MCF 10A (cell line): ENCODE measurements around the gene PUS7. TPM values are rescaled to one million over a fixed set of nuclear protein-coding genes. Genes with fewer than 3 reads are reported as not detected.

ENCODE experiments used
- BruUV-seq: library from RNA; stranded (reverse); fragments of 400-500 nt; replicated peaks from 2 replicates; lab custom pipeline; 2021; lab: Mats Ljungman, UMichigan
- CTCF ChIA-PET: fragments of 300-600 bp; sonication (Branson Sonifier 250); formaldehyde crosslinking; extraction: SDS; loops from one replicate; lab custom pipeline; 2021; ENCODE audit warnings: antibody characterized with exemption, inconsistent platforms; lab: Yijun Ruan, JAX
- POLR2A ChIA-PET: fragments of 300-600, 350-650 bp; sonication (Branson Sonifier 250); formaldehyde crosslinking; extraction: SDS; loops from one replicate; lab custom pipeline; 2020; ENCODE audit warnings: antibody characterized with exemption, inconsistent platforms; lab: Yijun Ruan, JAX
- DNase-seq: peaks from one replicate; pipeline ENCODE4 v3.0.0-alpha.2; 2018; ENCODE audit not compliant: unreplicated experiment
- H3K27ac Mint-ChIP-seq: one replicate; pipeline ENCODE4 v1.8.0; 2022; ENCODE audit warnings: mild to moderate bottlenecking, low read depth, mixed read lengths; ENCODE audit not compliant: unreplicated experiment
- H3K27me3 Mint-ChIP-seq: one replicate; pipeline ENCODE4 v1.8.0; 2022; ENCODE audit warnings: mixed read lengths; ENCODE audit not compliant: insufficient read depth, unreplicated experiment
- H3K36me3 Mint-ChIP-seq: one replicate; pipeline ENCODE4 v1.8.0; 2022; ENCODE audit warnings: mild to moderate bottlenecking, moderate library complexity, mixed read lengths; ENCODE audit not compliant: insufficient read depth, unreplicated experiment
- H3K4me1 Mint-ChIP-seq: one replicate; pipeline ENCODE4 v1.8.0; 2022; ENCODE audit warnings: mixed read lengths; ENCODE audit not compliant: insufficient read depth, unreplicated experiment
- H3K4me3 Mint-ChIP-seq: one replicate; pipeline ENCODE4 v1.8.0; 2022; ENCODE audit warnings: mild to moderate bottlenecking, moderate library complexity, mixed read lengths; ENCODE audit not compliant: unreplicated experiment
- H3K9me3 Mint-ChIP-seq: one replicate; pipeline ENCODE4 v1.8.0; 2022; ENCODE audit warnings: mixed read lengths; ENCODE audit not compliant: unreplicated experiment
- intact Hi-C: fragments of 100-400 bp; cut with micrococcal nuclease; formaldehyde crosslinking; loops from 2 replicates; pipeline ENCODE4 v1.14.1; 2022
- total RNA-seq: library from RNA; stranded (reverse); gene quantifications from 2 replicates; pipeline ENCODE4 v1.2.3, GENCODE V29; 2022
- TF ChIP-seq, protein P1 (sequence below): fragments of 200-600 bp; IDR thresholded peaks from one replicate; pipeline ENCODE4 v1.8.0; 2022; ENCODE audit warnings: antibody characterized with exemption, mild to moderate bottlenecking; ENCODE audit not compliant: unreplicated experiment

PUS7 gene
- total RNA-seq, 1 experiment from 2014 or later: 29.7 TPM

DNA sequence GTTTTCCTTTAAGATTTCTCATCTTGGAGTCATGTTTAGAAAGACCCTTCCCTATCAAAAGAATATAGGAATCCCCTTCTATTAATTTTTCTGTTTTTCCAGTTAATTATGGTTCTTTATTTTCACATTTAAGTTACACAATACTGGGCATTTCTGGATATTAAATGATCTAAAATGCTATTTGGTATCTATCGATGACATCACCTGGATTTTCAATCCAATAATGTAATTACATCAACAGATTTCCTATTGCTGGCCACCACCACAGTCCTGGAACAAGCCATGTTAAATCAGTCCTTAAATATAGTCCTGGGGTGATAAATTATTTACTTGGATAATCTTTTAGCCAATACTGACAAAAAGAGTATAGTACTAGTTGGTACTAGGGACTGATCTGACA, 48.0 kb downstream of the PUS7 start:
- ChIA-PET CTCF (no interaction called here), POLR2A (interaction anchor here (0.6 to 0.7 kb wide), 2 partner anchors 18 to 91 kb away, joined by 3 to 4 read pairs; no protein-coding TSS in a partner anchor)
- TF ChIP-seq, protein P1, sequence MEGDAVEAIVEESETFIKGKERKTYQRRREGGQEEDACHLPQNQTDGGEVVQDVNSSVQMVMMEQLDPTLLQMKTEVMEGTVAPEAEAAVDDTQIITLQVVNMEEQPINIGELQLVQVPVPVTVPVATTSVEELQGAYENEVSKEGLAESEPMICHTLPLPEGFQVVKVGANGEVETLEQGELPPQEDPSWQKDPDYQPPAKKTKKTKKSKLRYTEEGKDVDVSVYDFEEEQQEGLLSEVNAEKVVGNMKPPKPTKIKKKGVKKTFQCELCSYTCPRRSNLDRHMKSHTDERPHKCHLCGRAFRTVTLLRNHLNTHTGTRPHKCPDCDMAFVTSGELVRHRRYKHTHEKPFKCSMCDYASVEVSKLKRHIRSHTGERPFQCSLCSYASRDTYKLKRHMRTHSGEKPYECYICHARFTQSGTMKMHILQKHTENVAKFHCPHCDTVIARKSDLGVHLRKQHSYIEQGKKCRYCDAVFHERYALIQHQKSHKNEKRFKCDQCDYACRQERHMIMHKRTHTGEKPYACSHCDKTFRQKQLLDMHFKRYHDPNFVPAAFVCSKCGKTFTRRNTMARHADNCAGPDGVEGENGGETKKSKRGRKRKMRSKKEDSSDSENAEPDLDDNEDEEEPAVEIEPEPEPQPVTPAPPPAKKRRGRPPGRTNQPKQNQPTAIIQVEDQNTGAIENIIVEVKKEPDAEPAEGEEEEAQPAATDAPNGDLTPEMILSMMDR: no peak
- no peak overlapping the region for H3K27ac Mint-ChIP-seq
- no peaks in the 10 kb centered on the region for H3K4me1 Mint-ChIP-seq
- no peaks in the 10 kb centered on the region for H3K9me3 Mint-ChIP-seq
- BruUV-seq: no TSS peak
- no peak for DNase-seq
- H3K27me3 Mint-ChIP-seq: no peaks in the 10 kb centered on the region
- intact Hi-C loops: no loop called here
- H3K4me3 Mint-ChIP-seq: no peak overlapping the region
- H3K36me3 Mint-ChIP-seq: peaks cover 47% of the 10 kb centered on the region

DNA sequence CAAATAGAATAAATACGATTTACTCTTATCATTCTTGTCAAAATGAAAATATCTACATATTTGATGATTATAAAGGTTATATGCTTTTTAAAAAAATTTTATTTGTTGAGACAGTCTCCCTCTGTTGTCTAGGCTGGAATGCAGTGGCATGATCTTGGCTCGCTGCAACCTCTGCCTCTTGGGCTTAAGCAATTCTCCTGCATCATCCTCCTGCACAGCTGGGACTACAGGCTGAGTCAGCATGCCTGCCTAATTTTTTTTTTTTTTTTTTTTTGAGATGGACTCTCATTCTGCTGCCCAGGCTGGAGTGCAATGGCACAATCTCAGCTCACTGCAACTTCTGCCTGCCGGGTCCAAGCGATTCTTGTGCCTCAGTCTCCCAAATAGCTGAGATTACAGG, 48.9 kb downstream of the PUS7 start:
- BruUV-seq: no TSS peak
- Mint-ChIP-seq H3K27me3 (no peaks in the 10 kb centered on the region), H3K4me3 (no peak overlapping the region), H3K9me3 (no peaks in the 10 kb centered on the region), H3K4me1 (no peaks in the 10 kb centered on the region), H3K27ac (no peak overlapping the region), H3K36me3 (peaks cover 40% of the 10 kb centered on the region)
- TF ChIP-seq, protein P1: no peak
- CTCF ChIA-PET: interaction anchor here (0.6 kb wide), 1 partner anchor 77 kb away, joined by 3 read pairs; no protein-coding TSS in a partner anchor
- POLR2A ChIA-PET: interaction anchor here (0.6 kb wide), 1 partner anchor 18 kb away, joined by 4 read pairs; no protein-coding TSS in a partner anchor
- peak; percentile 78 for DNase-seq
- intact Hi-C loops: no loop called here

DNA sequence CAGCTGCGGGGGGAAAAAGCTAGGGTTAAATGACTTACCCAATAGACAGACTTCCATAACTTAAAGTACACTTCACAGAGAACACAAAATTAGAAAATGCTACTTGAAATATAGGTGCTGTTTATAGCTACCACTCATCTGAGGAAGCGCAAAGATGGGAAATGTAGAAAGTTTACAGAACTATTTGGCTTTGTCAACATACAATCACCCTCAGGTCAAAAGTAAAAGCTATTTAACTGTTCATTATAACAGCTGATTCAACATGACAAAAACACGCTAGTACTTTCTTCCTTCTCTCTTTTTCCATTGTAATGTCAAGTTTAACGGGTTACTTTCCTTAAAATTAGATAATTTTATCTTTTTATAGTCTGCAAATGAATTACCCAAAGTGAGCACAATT, 51.2 kb downstream of the PUS7 start:
- Mint-ChIP-seq H3K36me3 (peaks cover 31% of the 10 kb centered on the region), H3K4me3 (no peak overlapping the region), H3K27ac (no peak overlapping the region), H3K27me3 (no peaks in the 10 kb centered on the region), H3K9me3 (no peaks in the 10 kb centered on the region), H3K4me1 (no peaks in the 10 kb centered on the region)
- DNase-seq: no peak
- POLR2A ChIA-PET: interaction anchor here (1.5 to 1.8 kb wide), 3 partner anchors 9 to 61 kb away, joined by 3 to 7 read pairs (median 5); partner anchors contain the start of gene RINT1
- CTCF ChIA-PET: interaction anchor here (0.8 to 2.5 kb wide), 3 partner anchors 9 to 72 kb away, joined by 3 to 9 read pairs (median 3); no protein-coding TSS in a partner anchor
- TF ChIP-seq, protein P1: no peak
- no TSS peak for BruUV-seq
- intact Hi-C loops: no loop called here

DNA sequence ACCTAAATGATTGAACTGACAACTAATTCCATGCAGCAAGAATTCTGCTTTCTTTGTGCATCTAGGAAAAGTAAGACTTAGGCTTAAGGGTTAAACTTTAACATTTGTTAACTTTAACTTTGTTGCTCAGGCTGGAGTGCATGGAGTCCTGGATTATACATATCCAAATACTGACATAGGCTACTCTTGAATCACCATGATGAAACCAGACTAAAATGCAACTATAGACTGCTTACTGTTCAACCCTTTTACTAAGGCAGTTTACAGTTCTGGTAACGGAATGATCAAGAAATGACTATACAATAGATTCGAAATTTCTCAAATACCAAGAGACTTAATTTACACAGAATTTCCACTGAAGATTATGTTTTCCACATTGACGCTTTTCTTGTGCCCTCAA, 52.0 kb downstream of the PUS7 start:
- intact Hi-C loops: no loop called here
- ChIA-PET CTCF (no interaction called here), POLR2A (interaction anchor here (1.8 kb wide), 1 partner anchor 15 kb away, joined by 3 read pairs; no protein-coding TSS in a partner anchor)
- Mint-ChIP-seq H3K36me3 (peaks cover 31% of the 10 kb centered on the region), H3K27ac (no peak overlapping the region), H3K9me3 (no peaks in the 10 kb centered on the region), H3K27me3 (no peaks in the 10 kb centered on the region), H3K4me3 (no peak overlapping the region), H3K4me1 (no peaks in the 10 kb centered on the region)
- TF ChIP-seq, protein P1: no peak
- no TSS peak for BruUV-seq
- DNase-seq: no peak
